DND-41 (cell line): Measurements from ENCODE around the gene MARK4.

ENCODE experiments used
- EZH2 ChIP-seq: IDR thresholded peaks from 3 replicates; pipeline ENCODE4 v1.6.1; 2012; ENCODE audit warnings: borderline replicate concordance, low read depth, mild to moderate bottlenecking, moderate library complexity, low read length, inconsistent platforms; ENCODE audit not compliant: severe bottlenecking
- TF ChIP-seq, protein P1 (sequence below): IDR thresholded peaks from 2 replicates; pipeline ENCODE4 v1.5.1; 2012; ENCODE audit warnings: borderline replicate concordance, low read length, moderate library complexity, mild to moderate bottlenecking; ENCODE audit not compliant: poor library complexity, severe bottlenecking; ENCODE audit errors: extremely low read depth

- TF ChIP-seq, protein P1, sequence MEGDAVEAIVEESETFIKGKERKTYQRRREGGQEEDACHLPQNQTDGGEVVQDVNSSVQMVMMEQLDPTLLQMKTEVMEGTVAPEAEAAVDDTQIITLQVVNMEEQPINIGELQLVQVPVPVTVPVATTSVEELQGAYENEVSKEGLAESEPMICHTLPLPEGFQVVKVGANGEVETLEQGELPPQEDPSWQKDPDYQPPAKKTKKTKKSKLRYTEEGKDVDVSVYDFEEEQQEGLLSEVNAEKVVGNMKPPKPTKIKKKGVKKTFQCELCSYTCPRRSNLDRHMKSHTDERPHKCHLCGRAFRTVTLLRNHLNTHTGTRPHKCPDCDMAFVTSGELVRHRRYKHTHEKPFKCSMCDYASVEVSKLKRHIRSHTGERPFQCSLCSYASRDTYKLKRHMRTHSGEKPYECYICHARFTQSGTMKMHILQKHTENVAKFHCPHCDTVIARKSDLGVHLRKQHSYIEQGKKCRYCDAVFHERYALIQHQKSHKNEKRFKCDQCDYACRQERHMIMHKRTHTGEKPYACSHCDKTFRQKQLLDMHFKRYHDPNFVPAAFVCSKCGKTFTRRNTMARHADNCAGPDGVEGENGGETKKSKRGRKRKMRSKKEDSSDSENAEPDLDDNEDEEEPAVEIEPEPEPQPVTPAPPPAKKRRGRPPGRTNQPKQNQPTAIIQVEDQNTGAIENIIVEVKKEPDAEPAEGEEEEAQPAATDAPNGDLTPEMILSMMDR: no peak
- TF ChIP-seq EZH2: no peak
Measured at GRCh38 chr19:45243144-45243732, 7.8 kb upstream of the MARK4 start.
